Thyroid gland (tissue), 4 donors: Measurements from ENCODE around the gene ANKS1A. TPM values are rescaled to one million over a fixed set of nuclear protein-coding genes. Genes with fewer than 3 reads are reported as not detected.

Source experiments
- DNase-seq, 2 donors: peaks; one replicate each; pipeline ENCODE4 v3.0.0-alpha.2; 2019
- H3K27ac ChIP-seq, 3 donors: fragments of 200-600 bp; sonication (generic); 1 replicate in 2 of 3; 2 replicates in 1 of 3; pipeline ENCODE4 v1.5.1; 2016 to 2019; ENCODE audit warnings: mild to moderate bottlenecking in 1 of 3, moderate library complexity in 1 of 3
- H3K27me3 ChIP-seq: fragments of 200-600 bp; sonication (generic); one replicate; pipeline ENCODE4 v1.5.1; 2019
- H3K36me3 ChIP-seq, 2 donors: fragments of 200-600 bp; sonication (generic); one replicate each; pipeline ENCODE4 v1.5.1; 2016 to 2019
- H3K4me1 ChIP-seq, 2 donors: fragments of 200-600 bp; sonication (generic); one replicate each; pipeline ENCODE4 v1.5.1; 2017 to 2019
- H3K4me3 ChIP-seq, 3 donors: fragments of 200-600 bp; sonication (generic); replicated peaks in 1 of 3; 1 replicate in 2 of 3; 2 replicates in 1 of 3; pipeline ENCODE4 v1.5.1; 2016; ENCODE audit warnings: mild to moderate bottlenecking in 1 of 3
- H3K9me3 ChIP-seq: fragments of 200-600 bp; sonication (generic); one replicate; pipeline ENCODE4 v1.5.1; 2017
- POLR2A ChIP-seq, 2 donors: fragments of 450-650 bp; IDR thresholded peaks; one replicate each; pipeline ENCODE4 v1.6.1; 2017; ENCODE audit warnings: antibody characterized with exemption in 2 of 2, mild to moderate bottlenecking in 2 of 2, moderate library complexity in 1 of 2
- WGBS, 2 donors: methylation state at CpG; one replicate each; pipeline ENCODE4 v1.1.5; 2017; 5-methylcytosine and 5-hydroxymethylcytosine counted together
- intact Hi-C: fragments of 100-400 bp; cut with DNase I; formaldehyde crosslinking; loops from one replicate; pipeline ENCODE4 v1.15.1; 2023
- total RNA-seq, 4 donors: library from RNA; depleted of rRNA; stranded (reverse); fragments of >200 nt; gene quantifications; one replicate each; pipeline ENCODE4 v1.2.3, GENCODE V29; 2016
- TF ChIP-seq, protein P1 (sequence below), 6 experiments: fragments of 200-600 bp in 3 of 6; fragments of 450-650 bp in 3 of 6; sonication (generic) in 3 of 6; IDR thresholded peaks; one replicate each; pipeline ENCODE4 v1.5.1; 2016 to 2019; ENCODE audit warnings: antibody characterized with exemption in 6 of 6, mild to moderate bottlenecking in 2 of 6, inconsistent platforms in 1 of 6, moderate library complexity in 1 of 6

The ANKS1A gene
- total RNA-seq, 4 donors from 2014 or later = 29.9 to 43.8 (median 34.4) TPM

GRCh38 chr6:34957231-34957783 is 68.3 kb downstream of the ANKS1A start:
- H3K36me3 ChIP-seq = no peaks in the 10 kb centered on the region
- H3K27me3 ChIP-seq = no peaks in the 10 kb centered on the region
- TF ChIP-seq, protein P1, sequence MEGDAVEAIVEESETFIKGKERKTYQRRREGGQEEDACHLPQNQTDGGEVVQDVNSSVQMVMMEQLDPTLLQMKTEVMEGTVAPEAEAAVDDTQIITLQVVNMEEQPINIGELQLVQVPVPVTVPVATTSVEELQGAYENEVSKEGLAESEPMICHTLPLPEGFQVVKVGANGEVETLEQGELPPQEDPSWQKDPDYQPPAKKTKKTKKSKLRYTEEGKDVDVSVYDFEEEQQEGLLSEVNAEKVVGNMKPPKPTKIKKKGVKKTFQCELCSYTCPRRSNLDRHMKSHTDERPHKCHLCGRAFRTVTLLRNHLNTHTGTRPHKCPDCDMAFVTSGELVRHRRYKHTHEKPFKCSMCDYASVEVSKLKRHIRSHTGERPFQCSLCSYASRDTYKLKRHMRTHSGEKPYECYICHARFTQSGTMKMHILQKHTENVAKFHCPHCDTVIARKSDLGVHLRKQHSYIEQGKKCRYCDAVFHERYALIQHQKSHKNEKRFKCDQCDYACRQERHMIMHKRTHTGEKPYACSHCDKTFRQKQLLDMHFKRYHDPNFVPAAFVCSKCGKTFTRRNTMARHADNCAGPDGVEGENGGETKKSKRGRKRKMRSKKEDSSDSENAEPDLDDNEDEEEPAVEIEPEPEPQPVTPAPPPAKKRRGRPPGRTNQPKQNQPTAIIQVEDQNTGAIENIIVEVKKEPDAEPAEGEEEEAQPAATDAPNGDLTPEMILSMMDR (IDR thresholded peaks at IDR 0.05) = no peak
- no peak for TF ChIP-seq POLR2A (IDR thresholded peaks at IDR 0.05)
- no peak overlapping the region for H3K4me3 ChIP-seq
- no peak for DNase-seq
- H3K27ac ChIP-seq = no peak overlapping the region
- peaks cover 0 to 21% of the 10 kb centered on the region in 2 donors for H3K4me1 ChIP-seq
- WGBS, 2 donors = 58 to 73% methylated on average over 2 of the region's 2 CpGs
- intact Hi-C loops = no loop called here
- no peaks in the 10 kb centered on the region for H3K9me3 ChIP-seq

DNA sequence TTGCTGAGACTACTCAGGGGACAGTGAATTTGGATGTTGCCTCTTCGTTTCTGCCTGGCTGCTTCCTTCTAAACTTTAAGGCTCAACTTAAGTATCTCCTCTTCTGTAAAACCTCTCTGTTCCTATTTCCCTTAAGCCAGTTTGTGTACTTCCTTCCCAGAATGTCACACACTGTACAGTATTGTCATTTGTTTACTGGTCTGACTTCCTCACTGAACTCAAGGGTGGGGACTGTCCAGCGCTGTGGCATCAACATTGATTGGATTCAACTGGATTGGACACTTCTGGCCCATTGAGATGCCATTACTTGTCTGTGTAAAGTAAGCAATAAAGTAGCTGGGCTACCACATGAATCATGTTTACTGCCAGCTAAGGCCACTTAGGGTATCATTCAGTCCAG is 69.7 kb downstream of the ANKS1A start:
- H3K9me3 ChIP-seq = no peaks in the 10 kb centered on the region
- no peaks in the 10 kb centered on the region for H3K27me3 ChIP-seq
- no peak for TF ChIP-seq POLR2A (IDR thresholded peaks at IDR 0.05)
- TF ChIP-seq, protein P1 (IDR thresholded peaks at IDR 0.05) = no peak
- intact Hi-C loops = no loop called here
- no peak for DNase-seq
- H3K4me1 ChIP-seq = peaks cover 0 to 11% of the 10 kb centered on the region in 2 donors
- H3K36me3 ChIP-seq = no peaks in the 10 kb centered on the region
- 64 to 71% methylated on average over 2 of the region's 2 CpGs for WGBS, 2 donors
- H3K27ac ChIP-seq = no peak overlapping the region
- no peak overlapping the region for H3K4me3 ChIP-seq

DNA sequence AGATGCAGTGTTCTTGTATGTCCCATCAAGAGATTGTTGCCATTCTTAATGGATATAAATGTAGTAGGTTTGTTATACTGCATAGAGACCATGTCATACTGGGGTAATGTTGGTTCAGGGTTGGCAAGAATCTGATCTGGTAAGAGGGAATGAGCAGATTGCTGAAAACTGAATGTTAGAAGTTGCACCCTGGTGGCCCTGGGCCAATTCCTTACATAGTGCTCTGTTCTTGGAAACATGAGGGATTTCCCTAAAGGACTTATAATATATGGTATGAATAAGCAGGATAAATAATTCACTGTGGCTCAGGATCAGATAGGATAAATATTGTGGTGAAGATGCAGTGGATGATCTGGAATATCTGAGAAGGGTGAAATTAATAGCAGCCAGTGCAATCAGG is 70.2 kb downstream of the ANKS1A start:
- Histone ChIP-seq H3K9me3 (no peaks in the 10 kb centered on the region), H3K4me1 (peaks cover 0 to 10% of the 10 kb centered on the region in 2 donors), H3K27me3 (no peaks in the 10 kb centered on the region), H3K27ac (no peak overlapping the region), H3K4me3 (no peak overlapping the region), H3K36me3 (no peaks in the 10 kb centered on the region)
- DNase-seq = no peak
- TF ChIP-seq POLR2A (IDR thresholded peaks at IDR 0.05) = no peak
- TF ChIP-seq, protein P1 (IDR thresholded peaks at IDR 0.05) = no peak
- intact Hi-C loops = no loop called here

DNA sequence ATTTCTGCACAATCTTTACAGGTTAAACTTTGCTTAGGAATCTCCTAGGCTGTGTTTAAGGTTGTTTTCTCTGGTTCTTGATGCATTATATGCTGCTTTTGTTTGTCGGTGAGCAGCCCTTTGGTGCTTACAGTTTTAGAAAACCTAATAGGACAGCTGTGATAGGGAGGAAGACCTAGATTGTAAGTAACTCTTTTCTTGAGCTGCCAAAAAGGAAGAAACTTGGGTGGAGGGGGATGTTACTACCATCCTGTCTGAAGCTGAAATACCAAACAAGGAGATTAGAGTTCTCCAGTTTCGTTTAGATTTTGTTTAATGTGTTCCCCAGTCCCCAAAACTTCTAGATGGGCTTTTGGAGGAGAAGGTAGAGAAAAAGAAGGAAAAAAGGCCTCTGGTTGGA is 72.0 kb downstream of the ANKS1A start:
- H3K4me1 ChIP-seq = peaks cover 5 to 17% of the 10 kb centered on the region in 2 donors
- intact Hi-C loops = no loop called here

DNA sequence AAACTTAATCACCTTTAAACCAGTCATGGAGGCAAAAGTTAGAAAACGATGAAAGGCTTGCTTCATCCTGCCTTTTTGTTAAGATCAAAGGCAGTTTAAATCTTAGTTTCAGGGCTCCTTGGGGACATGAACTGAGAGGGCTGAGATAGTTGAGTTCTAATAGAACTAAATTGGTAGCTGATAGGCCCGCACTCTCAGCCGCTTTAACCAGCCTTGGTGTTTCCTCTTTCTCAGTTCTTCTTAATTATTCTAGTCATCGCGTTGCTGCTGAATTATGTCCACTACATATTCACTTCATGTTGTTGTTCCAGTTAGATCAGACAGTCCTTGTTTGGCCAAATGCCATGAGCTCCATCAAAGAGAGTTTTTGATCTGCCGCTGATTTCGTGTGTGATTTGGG is 72.5 kb downstream of the ANKS1A start:
- intact Hi-C loops = no loop called here
- 86 to 87% methylated on average over 7 of the region's 7 CpGs for WGBS, 2 donors

More for the DNA sequence above, 72.0 kb downstream of the ANKS1A start:
- WGBS, 2 donors = 65 to 74% methylated on average over 2 of the region's 2 CpGs
- TF ChIP-seq, protein P1 (IDR thresholded peaks at IDR 0.05) = no peak
- no peak for TF ChIP-seq POLR2A (IDR thresholded peaks at IDR 0.05)
- no peak overlapping the region for H3K27ac ChIP-seq
- H3K9me3 ChIP-seq = no peaks in the 10 kb centered on the region
- DNase-seq = no peak
- H3K36me3 ChIP-seq = no peaks in the 10 kb centered on the region
- H3K4me3 ChIP-seq = no peak overlapping the region
- H3K27me3 ChIP-seq = no peaks in the 10 kb centered on the region

More for the DNA sequence above, 72.5 kb downstream of the ANKS1A start:
- no peaks in the 10 kb centered on the region for H3K27me3 ChIP-seq
- no peak overlapping the region for H3K27ac ChIP-seq
- DNase-seq = no peak
- TF ChIP-seq, protein P1 (IDR thresholded peaks at IDR 0.05) = no peak
- TF ChIP-seq POLR2A (IDR thresholded peaks at IDR 0.05) = no peak
- no peak overlapping the region for H3K4me3 ChIP-seq
- H3K36me3 ChIP-seq = no peaks in the 10 kb centered on the region
- H3K9me3 ChIP-seq = no peaks in the 10 kb centered on the region
- H3K4me1 ChIP-seq = peaks cover 5 to 17% of the 10 kb centered on the region in 2 donors
